IPS-18a (cell line): Measurements from ENCODE around the gene NIN.
"Not testable (repeated sequence)": the region's sequence is repeated elsewhere in the genome, so short reads cannot be mapped to it uniquely, and the experiment has no call there.

Experiments
- H3K27ac ChIP-seq: one replicate; pipeline ENCODE4 v1.5.1; 2013; ENCODE audit warnings: low read length
- H3K27me3 ChIP-seq: one replicate; pipeline ENCODE4 v1.6.1; 2013; ENCODE audit warnings: mild to moderate bottlenecking, low read length; ENCODE audit not compliant: control insufficient read depth, insufficient read depth
- H3K36me3 ChIP-seq: one replicate; pipeline ENCODE4 v1.6.1; 2013; ENCODE audit warnings: low read depth, low read length; ENCODE audit not compliant: control insufficient read depth
- H3K4me1 ChIP-seq: one replicate; pipeline ENCODE4 v1.6.1; 2013; ENCODE audit warnings: low read depth, low read length; ENCODE audit not compliant: control insufficient read depth
- H3K4me3 ChIP-seq: one replicate; pipeline ENCODE4 v1.5.1; 2013; ENCODE audit warnings: low read length
- H3K9ac ChIP-seq: one replicate; pipeline ENCODE4 v1.6.1; 2013; ENCODE audit warnings: mild to moderate bottlenecking, low read length, moderate library complexity
- H3K9me3 ChIP-seq: one replicate; pipeline ENCODE4 v1.6.1; 2013; ENCODE audit warnings: low read depth, low read length; ENCODE audit not compliant: control insufficient read depth

The NIN gene

DNA sequence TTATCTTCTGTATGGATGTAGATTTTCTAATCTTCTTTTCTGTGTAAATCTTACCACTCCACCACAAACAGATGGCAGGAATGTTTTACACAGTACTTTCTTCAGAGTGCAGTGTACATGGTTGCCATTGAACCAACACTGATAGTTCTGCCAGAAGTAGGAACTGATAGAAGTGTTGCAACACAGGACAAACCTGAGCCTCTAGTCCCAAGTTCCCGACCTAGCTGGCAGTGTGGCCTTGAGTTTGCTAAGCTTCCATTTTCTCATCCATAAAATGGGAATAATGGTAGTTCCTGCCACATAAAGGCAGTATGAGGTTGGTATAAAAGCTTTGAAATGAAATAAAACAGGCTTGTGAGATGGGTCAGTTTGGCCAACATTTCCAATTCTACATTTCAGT lies 112.0 kb downstream of the NIN start:
- H3K27ac ChIP-seq: no peak overlapping the region
- no peak overlapping the region for H3K9ac ChIP-seq
- H3K4me3 ChIP-seq: no peak overlapping the region

DNA sequence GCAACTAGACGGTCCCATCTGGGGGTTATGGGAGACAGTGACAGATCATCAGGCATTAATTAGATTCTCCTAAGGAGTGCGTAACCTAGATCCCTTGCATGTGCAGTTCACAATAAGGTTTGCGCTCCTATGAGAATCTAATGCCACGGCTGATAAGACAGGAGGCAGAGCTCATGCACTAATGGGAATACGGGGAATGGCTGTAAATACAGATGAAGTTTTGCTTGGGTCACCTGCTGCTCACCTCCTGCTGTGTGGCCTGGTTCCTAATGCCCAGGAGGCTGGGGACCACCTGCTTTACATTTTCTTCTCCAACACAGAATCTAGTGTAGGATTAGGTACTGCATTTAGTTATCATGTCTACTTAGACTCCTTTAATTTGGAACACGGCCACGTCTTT lies 113.2 kb downstream of the NIN start:
- H3K36me3 ChIP-seq: peaks cover 9% of the 10 kb centered on the region
- H3K27me3 ChIP-seq: no peaks in the 10 kb centered on the region
- H3K4me1 ChIP-seq: no peaks in the 10 kb centered on the region
- no peak overlapping the region for H3K27ac ChIP-seq
- H3K9ac ChIP-seq: no peak overlapping the region
- no peaks in the 10 kb centered on the region for H3K9me3 ChIP-seq
- H3K4me3 ChIP-seq: no peak overlapping the region

More for the DNA sequence above, 112.0 kb downstream of the NIN start:
- H3K36me3 ChIP-seq: peaks cover 17% of the 10 kb centered on the region
- H3K27me3 ChIP-seq: no peaks in the 10 kb centered on the region
- no peaks in the 10 kb centered on the region for H3K4me1 ChIP-seq
- H3K9me3 ChIP-seq: no peaks in the 10 kb centered on the region

DNA sequence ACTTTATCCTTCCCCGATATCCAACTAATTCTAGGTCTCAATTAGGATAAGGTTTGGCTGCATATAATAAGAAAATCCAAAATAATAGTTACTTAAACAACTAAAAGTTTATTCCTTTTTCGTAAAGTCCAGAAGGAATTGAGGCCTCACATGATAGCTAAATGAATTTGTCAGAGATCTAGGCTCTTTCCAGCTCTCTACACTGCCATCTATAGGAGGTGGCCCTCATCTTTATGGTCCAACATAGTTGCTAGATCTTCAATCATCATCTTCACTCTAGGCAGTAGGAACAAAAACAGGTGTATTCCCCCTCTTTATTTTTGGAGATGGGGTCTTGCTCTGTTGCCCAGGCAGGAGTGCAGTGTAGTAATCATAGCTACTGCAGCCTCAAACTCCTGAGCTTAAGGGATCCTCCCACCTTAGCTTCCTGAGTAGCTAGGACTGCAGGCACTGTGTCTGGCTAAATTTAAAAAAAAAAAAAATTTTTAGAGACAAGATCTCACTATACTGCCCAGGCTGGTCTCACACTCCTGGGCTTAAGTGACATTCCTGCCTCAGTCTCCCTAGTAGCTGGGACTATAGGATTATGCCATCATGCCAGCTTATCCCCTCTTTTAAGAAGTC lies 116.4 kb downstream of the NIN start:
- H3K4me1 ChIP-seq: no peaks in the 10 kb centered on the region
- no peaks in the 10 kb centered on the region for H3K27me3 ChIP-seq
- H3K9me3 ChIP-seq: no peaks in the 10 kb centered on the region
- H3K36me3 ChIP-seq: no peaks in the 10 kb centered on the region
- H3K4me3 ChIP-seq: no peak overlapping the region
- H3K9ac ChIP-seq: no peak overlapping the region
- no peak overlapping the region for H3K27ac ChIP-seq

DNA sequence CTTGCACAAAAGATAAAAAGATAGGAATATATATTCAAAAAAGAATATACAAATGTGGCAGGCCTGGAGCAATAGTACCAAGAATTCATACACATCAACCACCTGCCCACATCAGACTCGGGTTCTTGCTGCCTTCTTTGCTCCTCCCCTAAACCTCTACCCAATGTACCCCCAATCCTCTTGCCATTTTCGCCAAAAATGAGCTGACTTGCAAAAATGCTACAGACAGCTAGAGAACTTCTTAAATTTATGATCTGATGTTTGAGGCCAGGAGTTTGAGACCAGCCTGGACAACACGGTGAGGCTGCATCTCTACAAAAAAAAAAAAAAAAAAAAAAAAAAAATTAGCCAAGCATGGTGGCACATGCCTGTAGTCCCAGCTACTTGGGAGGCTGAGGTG lies 119.9 kb downstream of the NIN start:
- no peak overlapping the region for H3K9ac ChIP-seq
- H3K4me3 ChIP-seq: no peak overlapping the region
- H3K4me1 ChIP-seq: no peaks in the 10 kb centered on the region
- H3K27ac ChIP-seq: no peak overlapping the region
- H3K9me3 ChIP-seq: no peaks in the 10 kb centered on the region
- H3K27me3 ChIP-seq: no peaks in the 10 kb centered on the region
- no peaks in the 10 kb centered on the region for H3K36me3 ChIP-seq

DNA sequence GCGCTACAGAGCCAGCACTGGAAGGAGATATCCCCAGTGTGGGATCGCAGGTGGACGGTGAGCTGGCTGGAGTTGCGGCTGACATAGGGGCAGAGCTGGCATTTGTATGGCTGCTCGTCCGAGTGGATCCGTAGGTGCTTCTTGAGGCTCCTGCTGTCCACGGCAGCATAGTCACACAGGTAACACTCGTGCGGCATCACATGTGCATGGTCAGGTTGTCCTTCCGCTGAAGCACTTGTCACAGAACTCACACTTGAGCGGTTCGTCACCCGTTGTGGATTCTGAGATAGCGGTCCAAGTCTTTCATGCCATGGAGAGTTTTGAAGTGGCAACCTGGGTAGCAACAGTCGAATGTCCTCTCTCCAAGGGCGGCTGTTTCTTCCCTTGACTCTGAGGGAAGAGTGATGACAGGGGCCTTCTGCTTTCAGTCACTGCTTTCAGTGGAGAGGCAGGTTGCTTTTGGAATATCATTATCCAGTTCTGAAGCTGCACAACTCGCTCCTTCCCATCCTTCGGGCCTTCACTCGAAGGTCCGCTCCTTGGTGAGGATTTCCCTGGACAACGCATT lies 125.9 kb downstream of the NIN start:
- no peaks in the 10 kb centered on the region for H3K4me1 ChIP-seq
- no peaks in the 10 kb centered on the region for H3K36me3 ChIP-seq
- no peaks in the 10 kb centered on the region for H3K27me3 ChIP-seq
- no peaks in the 10 kb centered on the region for H3K9me3 ChIP-seq
- no peak overlapping the region for H3K4me3 ChIP-seq
- H3K9ac ChIP-seq: no peak overlapping the region
- no peak overlapping the region for H3K27ac ChIP-seq

DNA sequence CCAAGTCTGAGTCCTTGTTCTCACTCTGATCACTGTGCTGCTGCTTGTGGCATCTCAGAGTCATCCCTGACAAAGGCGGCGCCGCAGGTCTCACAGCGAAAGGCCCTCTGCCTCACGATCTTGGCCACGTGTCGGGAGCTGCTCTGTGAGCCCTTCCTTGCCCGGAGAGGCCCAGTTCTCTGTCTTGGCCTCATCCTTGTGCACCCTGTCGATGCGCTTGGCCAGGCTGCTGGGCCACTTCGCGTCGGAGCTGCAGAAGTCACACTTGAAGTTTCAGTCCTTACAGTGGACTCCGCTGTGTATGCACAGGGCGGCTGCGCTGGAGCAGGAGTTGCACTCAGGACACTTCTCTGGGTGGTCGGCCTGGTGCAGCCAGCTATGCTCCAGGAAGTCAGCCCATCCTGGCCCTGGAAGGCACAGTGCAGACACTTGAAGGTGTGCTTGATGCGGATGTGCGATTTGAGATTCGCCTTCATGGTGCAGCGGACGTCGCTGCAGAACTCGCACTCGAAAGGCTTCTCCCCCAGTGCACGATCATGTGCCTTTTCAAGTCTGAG lies 126.4 kb downstream of the NIN start:
- Histone ChIP-seq H3K9me3 (no peaks in the 10 kb centered on the region), H3K27me3 (no peaks in the 10 kb centered on the region), H3K27ac (no peak overlapping the region), H3K4me3 (no peak overlapping the region), H3K36me3 (no peaks in the 10 kb centered on the region), H3K4me1 (no peaks in the 10 kb centered on the region), H3K9ac (no peak overlapping the region)

DNA sequence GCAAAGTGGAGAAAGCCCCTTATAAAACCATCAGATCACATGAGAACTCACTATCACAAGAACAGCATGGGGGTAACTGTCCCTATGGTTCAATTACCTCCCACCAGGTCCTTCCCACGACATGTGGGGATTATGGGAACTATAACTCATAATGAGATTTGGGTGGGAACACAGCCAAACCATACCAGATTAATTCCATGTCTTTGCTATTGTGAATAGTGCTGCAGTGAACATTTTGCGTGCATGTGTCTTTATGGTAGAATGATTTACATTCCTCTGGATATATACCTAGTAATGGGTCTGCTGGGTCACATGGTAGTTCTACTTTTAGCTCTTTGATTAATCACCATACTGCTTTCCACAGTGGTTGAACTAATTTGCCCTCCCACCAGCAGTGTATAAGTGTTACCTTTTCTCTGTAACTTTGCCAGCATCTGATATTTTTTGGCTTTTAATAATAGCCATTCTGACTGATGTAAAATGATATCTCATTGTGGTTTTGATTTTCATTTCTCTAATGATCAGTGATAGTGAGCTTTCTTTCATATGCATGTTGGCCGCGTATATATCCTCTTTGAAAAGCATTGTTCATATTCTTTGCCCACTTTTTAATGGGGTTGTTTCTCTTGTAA lies 133.2 kb downstream of the NIN start:
- no peak overlapping the region for H3K4me3 ChIP-seq

DNA sequence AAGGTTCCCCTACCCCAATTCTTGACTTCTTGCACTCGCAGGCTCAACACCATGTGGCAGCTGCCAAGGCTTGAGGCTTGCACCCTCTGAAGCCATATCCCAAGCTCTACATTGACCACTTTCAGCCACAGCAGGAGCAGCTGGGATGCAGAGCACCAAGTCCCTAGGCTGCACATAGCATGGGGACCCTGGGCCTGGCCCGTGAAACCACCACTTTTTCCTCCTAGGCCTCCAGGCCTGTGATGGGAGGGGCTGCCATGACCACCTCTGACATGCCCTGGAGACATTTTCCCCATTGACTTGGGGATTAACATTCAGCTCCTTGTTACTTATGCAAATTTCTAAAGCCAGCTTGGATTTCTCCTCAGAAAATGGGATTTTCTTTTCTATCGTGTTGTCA lies 136.7 kb downstream of the NIN start:
- not testable (repeated sequence) for H3K9me3 ChIP-seq, H3K4me3 ChIP-seq, H3K9ac ChIP-seq, H3K27ac ChIP-seq, H3K4me1 ChIP-seq, H3K27me3 ChIP-seq, H3K36me3 ChIP-seq

More for the DNA sequence above, 133.2 kb downstream of the NIN start:
- Histone ChIP-seq H3K9ac (no peak overlapping the region), H3K9me3 (peaks cover 4% of the 10 kb centered on the region), H3K27me3 (no peaks in the 10 kb centered on the region), H3K36me3 (no peaks in the 10 kb centered on the region), H3K27ac (no peak overlapping the region), H3K4me1 (no peaks in the 10 kb centered on the region)

DNA sequence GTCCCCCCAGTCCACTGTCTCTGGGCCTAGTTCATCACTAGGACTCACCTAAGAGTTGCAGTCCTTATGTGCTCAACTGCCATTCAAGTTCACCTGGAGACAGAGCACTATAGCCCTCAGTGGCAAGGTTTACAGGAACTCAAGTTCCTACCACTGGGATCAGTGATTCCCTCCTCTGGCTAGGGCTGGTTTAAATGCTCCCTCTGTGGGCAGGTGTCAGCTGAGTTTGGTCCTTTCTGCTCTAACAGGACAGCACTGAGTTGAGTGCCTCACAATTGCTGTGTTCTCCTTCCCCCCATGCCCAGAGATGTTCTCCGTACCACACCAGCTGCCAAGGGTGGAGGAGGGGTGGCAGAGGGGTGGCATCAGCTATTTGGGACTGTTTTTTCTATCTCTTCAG lies 142.1 kb downstream of the NIN start:
- no peak overlapping the region for H3K4me3 ChIP-seq
- H3K9ac ChIP-seq: no peak overlapping the region
- H3K27me3 ChIP-seq: no peaks in the 10 kb centered on the region
- no peaks in the 10 kb centered on the region for H3K9me3 ChIP-seq
- no peak overlapping the region for H3K27ac ChIP-seq
- no peaks in the 10 kb centered on the region for H3K36me3 ChIP-seq
- H3K4me1 ChIP-seq: no peaks in the 10 kb centered on the region

DNA sequence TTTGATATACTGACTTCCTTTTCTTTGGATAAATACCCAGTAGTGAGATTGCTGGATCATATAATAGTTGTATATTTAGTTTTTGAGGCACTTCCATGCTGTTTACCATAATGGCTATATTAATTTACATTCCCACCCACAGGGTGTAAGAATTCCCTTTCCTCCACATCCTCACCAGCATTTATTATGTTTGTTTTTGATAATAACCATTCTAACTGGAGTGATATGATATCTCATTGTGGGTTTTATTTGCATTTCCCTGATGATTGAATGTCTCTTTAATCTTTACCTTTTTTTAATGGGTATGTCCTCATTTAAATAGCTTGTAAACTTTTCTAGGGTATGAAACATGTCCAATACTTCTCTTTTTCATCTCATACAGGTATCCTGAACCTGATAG lies 151.3 kb downstream of the NIN start:
- no peaks in the 10 kb centered on the region for H3K27me3 ChIP-seq
- no peaks in the 10 kb centered on the region for H3K36me3 ChIP-seq
- no peaks in the 10 kb centered on the region for H3K9me3 ChIP-seq
- H3K9ac ChIP-seq: no peak overlapping the region
- no peak overlapping the region for H3K4me3 ChIP-seq
- H3K27ac ChIP-seq: no peak overlapping the region
- no peaks in the 10 kb centered on the region for H3K4me1 ChIP-seq

DNA sequence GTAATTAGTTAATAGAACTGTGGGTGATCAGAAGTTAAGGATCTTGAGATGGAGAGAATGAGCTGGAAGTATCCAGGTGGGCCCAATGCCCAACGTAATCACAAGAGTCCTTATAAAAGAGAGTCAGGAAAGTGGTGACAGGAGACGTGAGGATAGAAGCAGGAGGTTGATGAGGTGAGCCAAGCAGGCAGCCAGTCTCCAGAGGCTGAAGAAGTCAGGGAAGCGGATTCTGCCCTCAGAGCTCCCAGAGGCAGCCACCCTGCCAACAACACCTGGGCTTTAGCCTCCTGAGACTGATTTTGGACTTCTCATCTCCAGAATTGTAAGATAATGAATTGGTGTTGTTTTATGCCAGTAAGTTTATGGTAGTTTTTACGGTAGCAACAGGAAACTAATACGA lies 152.8 kb downstream of the NIN start:
- no peak overlapping the region for H3K4me3 ChIP-seq
- H3K9ac ChIP-seq: no peak overlapping the region
- no peaks in the 10 kb centered on the region for H3K36me3 ChIP-seq
- no peaks in the 10 kb centered on the region for H3K4me1 ChIP-seq
- no peaks in the 10 kb centered on the region for H3K27me3 ChIP-seq
- no peaks in the 10 kb centered on the region for H3K9me3 ChIP-seq
- no peak overlapping the region for H3K27ac ChIP-seq
